Brain microvascular endothelial cell (primary cell): ENCODE data around the gene GFRA1.

Source experiments
- DNase-seq: peaks from one replicate; pipeline ENCODE4 v3.0.0-alpha.2; 2020
- H3K27ac ChIP-seq: fragments of 250-450 bp; sonication (Bioruptor Pico); 2 replicates; pipeline ENCODE4 v1.5.1; 2020; ENCODE audit warnings: mild to moderate bottlenecking, moderate library complexity
- H3K27me3 ChIP-seq: fragments of 250-450 bp; sonication (Bioruptor Pico); replicated peaks from 2 replicates; pipeline ENCODE4 v1.5.1; 2020; ENCODE audit warnings: mild to moderate bottlenecking
- H3K36me3 ChIP-seq: fragments of 250-450 bp; sonication (Bioruptor Pico); replicated peaks from 2 replicates; pipeline ENCODE4 v1.5.1; 2020; ENCODE audit warnings: mild to moderate bottlenecking
- H3K4me3 ChIP-seq: 2 replicates; pipeline ENCODE4 v1.5.1; 2011; ENCODE audit warnings: low read depth, mild to moderate bottlenecking, control low read depth, low read length, moderate library complexity
- in situ Hi-C: cut with HindIII; loops from 2 replicates; pipeline ENCODE4 v1.10.0; 2017; ENCODE audit warnings: low sequenced_read_pairs, low pct_ligation_motif_present
- TF ChIP-seq, protein P1 (sequence below): IDR thresholded peaks from 2 replicates; pipeline ENCODE4 v1.5.1; 2011; ENCODE audit warnings: low read depth, mild to moderate bottlenecking, moderate library complexity, low read length, control low read depth, inconsistent platforms; ENCODE audit errors: missing control alignments

GFRA1 gene

DNA sequence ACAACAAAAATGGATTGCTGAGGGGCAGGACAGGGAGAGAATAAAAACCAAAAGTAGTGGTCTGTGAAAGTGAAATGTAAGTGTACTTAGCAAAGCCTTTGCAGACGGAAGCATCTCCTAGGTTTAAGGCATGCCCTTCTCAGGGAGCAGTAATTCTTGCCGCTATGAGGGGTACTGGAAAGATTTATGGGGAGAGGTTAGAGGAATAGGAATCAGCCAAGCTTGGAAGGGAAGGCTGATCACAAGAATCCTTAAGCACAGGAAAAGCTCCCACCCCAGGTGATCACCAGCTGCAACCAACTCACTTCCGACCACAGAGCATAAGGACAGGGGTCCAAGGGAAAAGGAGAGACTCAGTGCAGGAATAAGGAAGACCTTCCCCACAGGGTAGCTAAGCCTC is 10.3 kb downstream of the GFRA1 start:
- in situ Hi-C loops = no loop called here
- H3K4me3 ChIP-seq = no peak overlapping the region
- no peaks in the 10 kb centered on the region for H3K36me3 ChIP-seq
- H3K27ac ChIP-seq = no peak overlapping the region
- no peak for DNase-seq
- TF ChIP-seq, protein P1, sequence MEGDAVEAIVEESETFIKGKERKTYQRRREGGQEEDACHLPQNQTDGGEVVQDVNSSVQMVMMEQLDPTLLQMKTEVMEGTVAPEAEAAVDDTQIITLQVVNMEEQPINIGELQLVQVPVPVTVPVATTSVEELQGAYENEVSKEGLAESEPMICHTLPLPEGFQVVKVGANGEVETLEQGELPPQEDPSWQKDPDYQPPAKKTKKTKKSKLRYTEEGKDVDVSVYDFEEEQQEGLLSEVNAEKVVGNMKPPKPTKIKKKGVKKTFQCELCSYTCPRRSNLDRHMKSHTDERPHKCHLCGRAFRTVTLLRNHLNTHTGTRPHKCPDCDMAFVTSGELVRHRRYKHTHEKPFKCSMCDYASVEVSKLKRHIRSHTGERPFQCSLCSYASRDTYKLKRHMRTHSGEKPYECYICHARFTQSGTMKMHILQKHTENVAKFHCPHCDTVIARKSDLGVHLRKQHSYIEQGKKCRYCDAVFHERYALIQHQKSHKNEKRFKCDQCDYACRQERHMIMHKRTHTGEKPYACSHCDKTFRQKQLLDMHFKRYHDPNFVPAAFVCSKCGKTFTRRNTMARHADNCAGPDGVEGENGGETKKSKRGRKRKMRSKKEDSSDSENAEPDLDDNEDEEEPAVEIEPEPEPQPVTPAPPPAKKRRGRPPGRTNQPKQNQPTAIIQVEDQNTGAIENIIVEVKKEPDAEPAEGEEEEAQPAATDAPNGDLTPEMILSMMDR = no peak
- no peaks in the 10 kb centered on the region for H3K27me3 ChIP-seq

DNA sequence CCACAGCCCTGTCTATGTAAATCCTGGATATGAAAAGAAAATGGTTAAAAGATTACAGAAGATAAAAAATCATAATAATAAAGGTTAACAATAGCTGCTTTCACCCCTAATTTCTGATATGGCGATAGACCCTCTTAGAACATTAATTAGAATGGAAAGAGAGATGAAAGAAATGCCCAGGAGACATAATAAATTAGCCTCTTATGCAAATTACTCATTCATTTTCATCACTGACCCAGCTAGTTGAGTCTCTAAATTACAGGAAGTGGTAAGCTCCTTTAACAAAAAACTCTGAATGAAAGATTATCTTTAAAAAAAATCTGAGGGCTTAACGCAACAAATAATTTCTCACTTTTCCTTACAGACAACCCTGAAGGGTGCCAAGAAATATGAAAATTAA is 12.4 kb downstream of the GFRA1 start:
- in situ Hi-C loops = no loop called here
- Histone ChIP-seq H3K27me3 (no peaks in the 10 kb centered on the region), H3K4me3 (no peak overlapping the region), H3K36me3 (no peaks in the 10 kb centered on the region), H3K27ac (no peak overlapping the region)
- DNase-seq = no peak
- TF ChIP-seq, protein P1 = no peak

- in situ Hi-C loops = no loop called here
- Histone ChIP-seq H3K27me3 (no peaks in the 10 kb centered on the region), H3K36me3 (no peaks in the 10 kb centered on the region), H3K4me3 (no peak overlapping the region), H3K27ac (no peak overlapping the region)
- DNase-seq = no peak
- TF ChIP-seq, protein P1 = no peak
Measured at GRCh38 chr10:116259638-116260037, 13.4 kb downstream of the GFRA1 start.

- Histone ChIP-seq H3K4me3 (no peak overlapping the region), H3K27ac (no peak overlapping the region), H3K36me3 (no peaks in the 10 kb centered on the region), H3K27me3 (no peaks in the 10 kb centered on the region)
- TF ChIP-seq, protein P1 = no peak
- DNase-seq = no peak
- in situ Hi-C loops = no loop called here
Measured at GRCh38 chr10:116257785-116258184, 15.2 kb downstream of the GFRA1 start.

GRCh38 chr10:116256752-116257259 is 16.2 kb downstream of the GFRA1 start:
- TF ChIP-seq, protein P1 = no peak
- no peak for DNase-seq
- H3K27me3 ChIP-seq = no peaks in the 10 kb centered on the region
- no peaks in the 10 kb centered on the region for H3K36me3 ChIP-seq
- no peak overlapping the region for H3K27ac ChIP-seq
- in situ Hi-C loops = no loop called here
- no peak overlapping the region for H3K4me3 ChIP-seq
